HG02973 (cell line): ENCODE measurements around the gene ATP11B.

Experiments
- ATAC-seq: cut with Tn5 transposase; IDR thresholded peaks from one replicate; pipeline ENCODE4 v1.9.1; 2021; ENCODE audit warnings: moderate library complexity; ENCODE audit not compliant: unreplicated experiment

ATP11B gene

GRCh38 chr3:182947888-182948287 lies 154.6 kb downstream of the ATP11B start:
- ATAC-seq, result no peak

- no peak for ATAC-seq
Measured at GRCh38 chr3:182948305-182948704, 155.0 kb downstream of the ATP11B start.

- ATAC-seq, result no peak
Measured at GRCh38 chr3:182949688-182950087, 156.4 kb downstream of the ATP11B start.

GRCh38 chr3:182954553-182955235 lies 161.4 kb downstream of the ATP11B start:
- peak; percentile 90 for ATAC-seq

GRCh38 chr3:182957226-182957625 lies 163.9 kb downstream of the ATP11B start:
- ATAC-seq, result no peak

- ATAC-seq, result no peak
Measured at GRCh38 chr3:182957676-182958266, 164.5 kb downstream of the ATP11B start.

- ATAC-seq, result no peak
Measured at GRCh38 chr3:182959474-182960350, 166.4 kb downstream of the ATP11B start.

- no peak for ATAC-seq
Measured at GRCh38 chr3:182962166-182962565, 168.9 kb downstream of the ATP11B start.

GRCh38 chr3:182964179-182964578 lies 170.9 kb downstream of the ATP11B start:
- no peak for ATAC-seq

- no peak for ATAC-seq
Measured at GRCh38 chr3:182965861-182966366, 172.6 kb downstream of the ATP11B start.

GRCh38 chr3:182967218-182968204 lies 174.2 kb downstream of the ATP11B start:
- ATAC-seq, result peak; percentile 51

GRCh38 chr3:182969277-182969676 lies 176.0 kb downstream of the ATP11B start:
- ATAC-seq, result no peak

GRCh38 chr3:182969853-182970252 lies 176.5 kb downstream of the ATP11B start:
- no peak for ATAC-seq

GRCh38 chr3:182970811-182971418 lies 177.6 kb downstream of the ATP11B start:
- no peak for ATAC-seq
